ENCODE measurements around the gene ZWILCH.
"Not testable (repeated sequence)": the region's sequence is repeated elsewhere in the genome, so short reads cannot be mapped to it uniquely, and the experiment has no call there.

ZWILCH gene

GRCh38 chr15:66581972-66582537 is 76.9 kb downstream of the ZWILCH start:
- DNase-seq (ENCODE audit: low read depth, low spot score) = no peak

DNA sequence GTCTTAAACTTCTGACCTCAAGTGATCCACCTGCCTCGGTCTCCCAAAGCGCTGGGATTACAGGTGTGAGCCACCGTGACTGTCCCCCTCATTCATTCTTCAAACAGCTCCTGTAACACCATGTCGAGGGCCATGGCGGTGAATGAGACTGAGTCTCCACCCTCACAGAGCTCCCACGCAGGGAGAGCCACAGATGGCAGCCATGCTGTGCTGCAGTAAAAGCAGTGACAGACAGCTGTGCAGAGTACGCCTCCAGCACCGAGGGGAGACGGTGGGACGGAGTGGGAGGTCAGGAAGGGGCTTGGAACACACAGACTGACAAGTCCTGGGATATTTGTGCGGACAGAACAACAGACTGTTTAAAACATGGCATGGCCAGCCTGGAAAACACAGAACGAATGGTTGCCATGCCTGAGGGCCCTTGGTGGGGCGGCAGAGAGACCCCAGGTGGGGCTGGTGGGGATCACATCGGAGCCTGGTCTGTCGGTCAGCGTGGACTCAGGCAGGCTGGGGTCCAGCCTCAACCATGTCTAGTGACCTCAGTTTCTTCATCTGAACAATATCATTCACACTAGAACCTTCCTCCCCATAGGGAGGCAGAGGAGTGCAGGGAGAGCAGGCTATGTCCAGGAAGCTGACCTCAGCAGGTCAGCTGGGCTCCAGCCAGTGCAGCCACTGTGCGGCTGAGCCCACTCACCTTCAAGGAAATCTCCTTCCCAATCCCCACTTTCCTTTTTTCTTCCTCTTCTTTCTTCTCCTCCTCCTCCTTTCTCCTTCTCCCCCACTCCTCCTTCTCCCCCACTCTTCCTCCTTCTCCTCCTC is 81.2 kb downstream of the ZWILCH start:
- DNase-seq (ENCODE audit: low read depth, low spot score) = no peak

DNA sequence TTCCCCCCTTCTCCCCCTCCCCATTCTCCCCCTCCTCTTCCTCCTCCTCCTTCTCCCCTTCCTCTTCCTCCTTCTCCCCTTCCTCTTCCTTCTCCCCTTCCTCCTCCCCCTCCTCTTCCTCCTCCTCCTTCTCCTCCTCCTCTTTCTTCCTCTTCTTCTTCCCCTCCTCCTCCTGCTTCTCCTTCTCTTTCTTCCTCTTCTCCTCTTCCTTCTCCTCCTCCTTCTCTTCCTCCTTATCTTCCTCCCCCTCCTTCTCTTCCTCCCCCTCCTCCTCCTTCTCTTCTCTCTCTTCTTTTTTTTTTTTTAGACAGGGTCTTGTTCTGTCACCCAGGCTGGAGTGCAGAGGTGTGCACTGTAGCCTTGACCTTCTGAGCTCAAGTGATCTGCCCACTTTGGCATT is 81.9 kb downstream of the ZWILCH start:
- DNase-seq (ENCODE audit: low read depth, low spot score) = no peak

GRCh38 chr15:66587749-66588148 is 82.6 kb downstream of the ZWILCH start:
- no peak for DNase-seq (ENCODE audit: low read depth, low spot score)

GRCh38 chr15:66588537-66588936 is 83.4 kb downstream of the ZWILCH start:
- DNase-seq (ENCODE audit: low read depth, low spot score) = no peak

- DNase-seq (ENCODE audit: low read depth, low spot score) = no peak
These were observed 83.8 kb downstream of the ZWILCH start for GRCh38 chr15:66588971-66589370.

GRCh38 chr15:66589429-66589828 is 84.3 kb downstream of the ZWILCH start:
- not testable (repeated sequence) for DNase-seq (ENCODE audit: low read depth, low spot score)

GRCh38 chr15:66590435-66590834 is 85.3 kb downstream of the ZWILCH start:
- DNase-seq (ENCODE audit: low read depth, low spot score) = no peak

DNA sequence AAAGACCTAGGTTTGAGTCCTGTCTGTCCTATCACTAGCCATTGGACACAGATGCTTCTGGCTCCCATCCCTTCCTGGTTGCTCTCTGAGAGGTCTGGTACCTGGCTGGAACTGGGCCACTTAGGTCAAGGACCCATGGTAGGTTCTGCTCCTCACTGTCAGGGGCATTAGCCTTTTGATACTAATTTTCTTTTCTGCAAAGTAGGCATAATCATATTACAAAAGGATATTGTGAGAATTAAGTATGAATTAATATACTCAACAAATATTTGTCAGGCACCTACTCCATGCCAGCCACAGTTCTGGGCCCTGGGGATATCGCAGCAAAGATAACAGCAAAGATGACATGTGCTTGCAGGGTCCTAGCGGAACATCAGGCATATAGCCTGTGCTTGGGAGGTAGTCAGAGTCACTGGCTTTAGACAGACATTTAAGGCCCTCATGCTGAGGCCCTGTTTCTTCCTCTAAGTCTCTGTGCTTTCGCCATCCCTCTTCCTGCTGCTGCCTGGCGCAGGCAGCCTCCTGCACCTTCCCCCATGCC is 86.3 kb downstream of the ZWILCH start:
- DNase-seq (ENCODE audit: low read depth, low spot score) = no peak

DNA sequence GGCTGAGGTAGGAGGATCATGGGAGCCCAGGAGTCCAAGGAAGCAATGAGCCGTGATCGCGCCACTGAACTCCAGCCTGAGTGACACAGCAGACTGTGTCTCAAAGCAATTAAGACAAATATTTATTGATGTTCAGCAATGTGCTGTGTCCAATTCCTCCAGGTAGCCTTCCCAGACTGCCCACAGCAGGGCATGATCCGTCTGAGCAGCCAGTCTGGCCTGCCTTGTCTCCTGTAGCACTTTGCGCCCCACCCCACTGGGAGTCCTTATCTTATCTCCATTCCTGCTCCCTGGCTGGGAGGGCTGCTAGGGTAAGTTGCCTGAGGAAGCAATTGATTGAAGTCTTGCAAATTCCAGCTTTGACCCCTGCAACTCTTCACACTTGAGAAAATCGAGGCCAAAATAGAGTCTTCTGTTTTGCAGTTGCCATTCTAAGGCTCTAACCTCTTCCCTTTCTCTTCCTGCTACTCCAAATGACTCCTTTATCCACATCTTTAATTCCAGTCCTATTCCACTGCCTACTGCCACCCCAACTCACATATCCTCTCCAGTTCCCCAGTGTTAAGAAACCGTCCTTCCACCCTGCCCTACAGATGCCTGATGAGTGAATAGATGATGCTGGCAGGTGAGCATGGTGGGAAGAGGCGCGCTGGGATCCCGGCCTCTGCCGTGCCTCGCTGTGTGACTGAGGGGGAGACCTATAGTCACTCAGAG is 87.5 kb downstream of the ZWILCH start:
- no peak for DNase-seq (ENCODE audit: low read depth, low spot score)

DNA sequence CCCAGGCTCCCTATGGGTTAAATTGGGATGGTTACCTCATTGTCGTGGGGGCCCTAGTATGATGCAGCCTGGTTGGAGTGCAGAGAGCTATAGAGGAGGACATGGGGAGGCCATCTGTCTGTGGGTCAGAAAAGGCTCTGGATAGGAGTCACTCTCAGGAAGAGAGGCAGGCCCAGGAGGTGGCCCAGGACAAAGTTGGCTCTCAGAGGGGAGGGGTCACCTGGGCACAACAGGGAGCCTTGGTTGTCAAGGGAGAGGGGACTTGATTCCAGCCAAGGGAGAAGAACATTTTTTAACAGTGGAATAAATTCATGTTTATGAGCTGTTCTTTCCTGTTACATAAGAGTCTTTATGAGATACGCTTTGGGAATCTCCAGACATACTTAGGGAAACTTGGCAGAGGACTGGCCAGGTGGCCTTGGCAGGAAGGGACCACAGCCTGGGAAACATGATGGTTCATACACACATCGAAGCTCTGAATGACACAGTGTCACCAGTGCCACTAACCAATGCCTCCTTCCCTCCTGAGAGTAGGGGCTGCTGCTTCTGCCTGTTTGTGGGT is 88.2 kb downstream of the ZWILCH start:
- no peak for DNase-seq (ENCODE audit: low read depth, low spot score)

DNA sequence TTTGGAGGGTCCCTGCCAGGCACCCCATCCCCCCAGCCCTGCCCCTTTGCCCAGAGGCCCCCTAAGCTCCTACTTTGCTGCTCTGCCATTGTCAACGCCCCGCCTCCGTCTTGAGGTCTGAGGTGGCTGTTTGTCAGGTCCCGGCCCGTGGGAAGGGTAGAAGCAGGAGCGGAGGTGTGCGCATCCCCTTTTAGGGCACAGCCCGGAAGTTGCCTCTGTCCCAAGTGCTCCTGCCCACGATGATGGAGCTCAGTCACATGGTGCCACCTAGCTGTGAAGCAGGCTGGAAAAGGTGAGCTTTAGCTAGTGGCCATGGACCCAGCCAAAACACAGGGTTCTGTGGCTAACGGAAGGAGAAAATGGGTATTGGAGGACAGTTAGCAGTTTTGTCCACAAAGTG is 89.2 kb downstream of the ZWILCH start:
- DNase-seq (ENCODE audit: low read depth, low spot score) = no peak

DNA sequence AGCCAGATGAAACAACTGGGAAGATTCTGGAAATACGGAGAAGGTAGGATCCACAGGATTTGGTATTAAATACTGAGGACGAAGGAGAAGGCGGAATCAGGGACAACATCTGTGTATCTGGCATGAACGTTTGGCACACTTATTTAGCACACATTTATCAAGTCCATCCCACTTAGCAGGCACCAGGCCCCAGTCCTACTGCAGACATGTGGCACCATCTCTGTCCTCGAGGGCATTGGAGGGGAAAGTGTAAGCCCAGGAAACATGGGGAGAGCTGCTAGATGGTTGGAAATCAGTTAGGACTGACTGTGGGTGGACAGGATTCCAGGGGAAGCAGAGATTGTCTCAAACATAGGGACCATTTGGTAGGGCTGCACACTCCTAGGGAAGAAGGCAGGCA is 89.7 kb downstream of the ZWILCH start:
- DNase-seq (ENCODE audit: low read depth, low spot score) = no peak

DNA sequence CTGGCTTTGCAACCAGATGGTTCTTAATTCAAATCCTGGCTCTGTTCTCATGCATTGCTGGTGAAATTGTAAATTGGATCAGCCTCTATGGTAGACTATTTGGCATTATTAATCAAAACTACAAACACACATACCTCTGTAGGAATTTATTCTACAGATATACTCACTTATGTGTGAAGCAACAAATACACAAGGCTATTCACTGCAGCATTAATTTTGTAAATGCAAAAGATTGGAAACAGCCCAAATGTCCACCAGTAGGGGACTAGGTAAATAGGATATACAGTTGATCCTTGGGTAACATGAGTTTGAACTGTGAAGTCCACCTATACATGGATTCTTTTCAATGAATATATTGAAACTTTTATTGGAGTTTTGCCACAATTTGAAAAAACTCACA is 90.2 kb downstream of the ZWILCH start:
- no peak for DNase-seq (ENCODE audit: low read depth, low spot score)

DNA sequence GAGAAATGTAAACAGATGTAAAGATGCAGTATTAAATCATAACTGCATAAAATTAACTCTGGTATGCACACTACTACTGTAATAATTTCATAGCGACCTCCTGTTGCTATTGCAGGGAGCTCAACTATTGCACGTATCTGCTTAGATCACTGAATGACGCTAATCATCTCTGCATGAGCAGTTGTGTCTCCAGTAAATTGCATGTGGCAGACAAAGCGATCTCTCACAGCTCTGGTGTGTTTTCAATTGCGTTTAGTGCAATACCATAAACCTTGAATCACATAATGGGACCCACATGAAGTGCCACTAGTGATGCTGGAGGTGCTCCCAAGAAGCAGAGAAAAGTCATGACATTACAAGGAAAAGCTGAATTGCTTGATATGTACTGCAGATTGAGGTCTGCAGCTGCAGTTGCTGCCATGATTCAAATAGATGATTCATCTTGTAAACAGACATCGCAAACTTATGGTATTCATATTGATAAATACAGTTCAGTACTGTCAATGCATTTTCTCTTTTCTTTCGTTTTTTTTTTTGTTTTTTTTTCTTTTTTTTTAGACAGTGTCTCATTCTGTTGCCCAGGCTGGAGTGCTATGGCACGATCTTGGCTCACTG is 90.9 kb downstream of the ZWILCH start:
- DNase-seq (ENCODE audit: low read depth, low spot score) = no peak

GRCh38 chr15:66598095-66598815 is 93.1 kb downstream of the ZWILCH start:
- DNase-seq (ENCODE audit: low read depth, low spot score) = no peak

Data from activated CD4-positive, CD25-positive, alpha-beta regulatory T cell treated with anti-CD3 and anti-CD28 coated beads, Interleukin-2, amount 50 U/mL, for 16 hours (primary cell).